Measurements from ENCODE around the gene MYOM1. TPM values are rescaled to one million over a fixed set of nuclear protein-coding genes. Genes with fewer than 3 reads are reported as not detected.

Gene MYOM1
- total RNA-seq, 2 experiments from 2014 or later: 2.4 to 3.8 TPM

- Histone ChIP-seq H3K4me2 (ENCODE audit: low read length) (no peak overlapping the region), H4K20me1 (ENCODE audit: insufficient read depth, low read length) (no peaks in the 10 kb centered on the region), H3K4me3 (ENCODE audit: low read depth, low read length, poor library complexity, severe bottlenecking) (no peak overlapping the region), H3K27ac (ENCODE audit: low read depth, low read length, poor library complexity, severe bottlenecking) (no peak overlapping the region), H3K79me2 (ENCODE audit: insufficient read depth, low read depth, low read length) (no peaks in the 10 kb centered on the region), H3K4me1 (ENCODE audit: insufficient read depth, low read length, poor library complexity, severe bottlenecking) (no peaks in the 10 kb centered on the region), H2AFZ (ENCODE audit: low read length) (no peak overlapping the region), H3K9me2 (ENCODE audit: insufficient read depth, low read length) (no peaks in the 10 kb centered on the region), H3K9me3 (ENCODE audit: low read length) (no peaks in the 10 kb centered on the region), H3K36me3 (ENCODE audit: insufficient read depth, low read length) (no peaks in the 10 kb centered on the region)
- ChIA-PET POLR2A (no interaction called here), CTCF (ENCODE audit: unreplicated experiment) (no interaction called here)
- intact Hi-C loops (cut with micrococcal nuclease; ENCODE audit: unreplicated experiment): no loop called here
- BruUV-seq (replicated peaks): no TSS peak
- DNase-seq (ENCODE audit: low spot score): no peak
- no peak for TF ChIP-seq CTCF (conservative IDR thresholded peaks at IDR 0.05; ENCODE audit: low read length)
- TF ChIP-seq EZH2phosphoT487 (IDR thresholded peaks at IDR 0.05; ENCODE audit: borderline replicate concordance, low read depth, low read length): no peak
Observed at GRCh38 chr18:3084206-3084605, 135.6 kb downstream of the MYOM1 start.

GRCh38 chr18:3083766-3084165 is 136.0 kb downstream of the MYOM1 start:
- no peaks in the 10 kb centered on the region for H4K20me1 ChIP-seq (ENCODE audit: insufficient read depth, low read length)
- no peak overlapping the region for H3K4me3 ChIP-seq (ENCODE audit: low read depth, low read length, poor library complexity, severe bottlenecking)
- no peaks in the 10 kb centered on the region for H3K9me3 ChIP-seq (ENCODE audit: low read length)
- POLR2A ChIA-PET: no interaction called here
- no peak overlapping the region for H2AFZ ChIP-seq (ENCODE audit: low read length)
- intact Hi-C loops (cut with micrococcal nuclease; ENCODE audit: unreplicated experiment): no loop called here
- H3K79me2 ChIP-seq (ENCODE audit: insufficient read depth, low read depth, low read length): no peaks in the 10 kb centered on the region
- no peaks in the 10 kb centered on the region for H3K9me2 ChIP-seq (ENCODE audit: insufficient read depth, low read length)
- BruUV-seq (replicated peaks): no TSS peak
- no peak overlapping the region for H3K4me2 ChIP-seq (ENCODE audit: low read length)
- H3K27ac ChIP-seq (ENCODE audit: low read depth, low read length, poor library complexity, severe bottlenecking): no peak overlapping the region
- TF ChIP-seq EZH2phosphoT487 (IDR thresholded peaks at IDR 0.05; ENCODE audit: borderline replicate concordance, low read depth, low read length): no peak
- no peak for TF ChIP-seq CTCF (conservative IDR thresholded peaks at IDR 0.05; ENCODE audit: low read length)
- H3K36me3 ChIP-seq (ENCODE audit: insufficient read depth, low read length): no peaks in the 10 kb centered on the region
- DNase-seq (ENCODE audit: low spot score): no peak
- no peaks in the 10 kb centered on the region for H3K4me1 ChIP-seq (ENCODE audit: insufficient read depth, low read length, poor library complexity, severe bottlenecking)
- CTCF ChIA-PET (ENCODE audit: unreplicated experiment): no interaction called here

- no peak for TF ChIP-seq EZH2phosphoT487 (IDR thresholded peaks at IDR 0.05; ENCODE audit: borderline replicate concordance, low read depth, low read length)
- no peak for TF ChIP-seq CTCF (conservative IDR thresholded peaks at IDR 0.05; ENCODE audit: low read length)
- Histone ChIP-seq H3K4me2 (ENCODE audit: low read length) (no peak overlapping the region), H3K36me3 (ENCODE audit: insufficient read depth, low read length) (no peaks in the 10 kb centered on the region), H4K20me1 (ENCODE audit: insufficient read depth, low read length) (no peaks in the 10 kb centered on the region), H3K4me3 (ENCODE audit: low read depth, low read length, poor library complexity, severe bottlenecking) (no peak overlapping the region), H3K9me3 (ENCODE audit: low read length) (no peaks in the 10 kb centered on the region), H3K9me2 (ENCODE audit: insufficient read depth, low read length) (no peaks in the 10 kb centered on the region), H3K4me1 (ENCODE audit: insufficient read depth, low read length, poor library complexity, severe bottlenecking) (no peaks in the 10 kb centered on the region), H2AFZ (ENCODE audit: low read length) (no peak overlapping the region), H3K27ac (ENCODE audit: low read depth, low read length, poor library complexity, severe bottlenecking) (no peak overlapping the region), H3K79me2 (ENCODE audit: insufficient read depth, low read depth, low read length) (no peaks in the 10 kb centered on the region)
- intact Hi-C loops (cut with micrococcal nuclease; ENCODE audit: unreplicated experiment): no loop called here
- CTCF ChIA-PET (ENCODE audit: unreplicated experiment): no interaction called here
- POLR2A ChIA-PET: interaction anchor here (0.9 kb wide), 1 partner anchor 186 kb away, joined by 4 read pairs; no protein-coding TSS in a partner anchor
- DNase-seq (ENCODE audit: low spot score): no peak
- BruUV-seq (replicated peaks): no TSS peak
Observed at GRCh38 chr18:3081584-3081991, 138.2 kb downstream of the MYOM1 start.
